K562 (cell line): ENCODE measurements around the gene AURKB. TPM values are rescaled to one million over a fixed set of nuclear protein-coding genes. Genes with fewer than 3 reads are reported as not detected.
A peak's percentile ranks its signal among the peaks of the same experiment; 100 is the strongest.

Experiments used
- CBFA2T3 ChIP-seq: fragments of 450-650 bp; IDR thresholded peaks from 2 replicates; pipeline ENCODE4 v1.6.1; 2017
- CEBPG ChIP-seq, 3 experiments: fragments of 200-800 bp in 1 of 3; sonication (Bioruptor generic) in 1 of 3; sonication (generic) in 1 of 3; formaldehyde crosslinking in 1 of 3; IDR thresholded peaks in 2 of 3; conservative IDR thresholded peaks in 1 of 3; 2 replicates each; pipeline versions ENCODE4 v1.6.1 to v1.8.0; 2016 to 2022; ENCODE audit warnings: missing compliant biosample characterization in 2 of 3, missing genetic modification characterization in 2 of 3, mild to moderate bottlenecking in 1 of 3, missing genetic modification reagents in 1 of 3
- DNMT1 ChIP-seq: fragments of 450-650 bp; IDR thresholded peaks from 2 replicates; pipeline ENCODE4 v1.6.1; 2016; ENCODE audit warnings: antibody characterized with exemption, mild to moderate bottlenecking
- ESRRA ChIP-seq: fragments of 450-650 bp; IDR thresholded peaks from 2 replicates; pipeline ENCODE4 v1.6.1; 2014; ENCODE audit warnings: low read depth, mild to moderate bottlenecking, moderate library complexity, borderline replicate concordance
- FIP1L1 ChIP-seq: fragments of 200-400 bp; formaldehyde crosslinking; IDR thresholded peaks from 2 replicates; pipeline ENCODE4 v1.6.1; 2018; ENCODE audit warnings: mild to moderate bottlenecking, low read depth, low read length; ENCODE audit not compliant: poor library complexity, severe bottlenecking
- FUS ChIP-seq: fragments of 200-400 bp; formaldehyde crosslinking; optimal IDR thresholded peaks from 2 replicates; pipeline ENCODE3; 2017; ENCODE audit warnings: low read depth, low read length
- HNRNPL ChIP-seq: fragments of 200-400 bp; formaldehyde crosslinking; IDR thresholded peaks from 2 replicates; pipeline ENCODE4 v1.6.1; 2017; ENCODE audit warnings: low read depth, mild to moderate bottlenecking, low read length
- IFI16 ChIP-seq: fragments of 250-450 bp; sonication (Bioruptor Pico); IDR thresholded peaks from 2 replicates; pipeline ENCODE4 v2.1.2; 2022; ENCODE audit warnings: mild to moderate bottlenecking, inconsistent platforms
- MAFG ChIP-seq: fragments of 450-650 bp; conservative IDR thresholded peaks from 2 replicates; pipeline ENCODE4 v1.6.1; 2016; ENCODE audit warnings: missing genetic modification characterization, missing compliant biosample characterization
- MEF2A ChIP-seq: IDR thresholded peaks from 2 replicates; pipeline ENCODE4 v1.6.1; 2011; ENCODE audit warnings: low read depth, mild to moderate bottlenecking, low read length, moderate library complexity; ENCODE audit not compliant: control insufficient read depth
- MXI1 ChIP-seq: IDR thresholded peaks from 2 replicates; pipeline ENCODE4 v1.6.1; 2011; ENCODE audit warnings: low read depth, mild to moderate bottlenecking, improper control_type of control experiment, low read length
- MYC ChIP-seq, 2 experiments: fragments of 250-450 bp in 1 of 2; sonication (Bioruptor Pico) in 1 of 2; IDR thresholded peaks; 2 replicates each; pipeline versions ENCODE4 v1.5.1 to v1.6.1; 2012 to 2021; ENCODE audit warnings: low read depth in 2 of 2, borderline replicate concordance in 1 of 2, improper control_type of control experiment in 1 of 2, low read length in 1 of 2, mild to moderate bottlenecking in 1 of 2, moderate library complexity in 1 of 2
- PHF20 ChIP-seq: fragments of 450-650 bp; IDR thresholded peaks from 2 replicates; pipeline ENCODE4 v1.6.1; 2018; ENCODE audit not compliant: partially characterized antibody
- POLR2H ChIP-seq: IDR thresholded peaks from 2 replicates; pipeline ENCODE4 v1.6.1; 2016; ENCODE audit warnings: missing genetic modification characterization, low read depth, mild to moderate bottlenecking, control low read depth, missing compliant biosample characterization, moderate library complexity
- RBM39 ChIP-seq: fragments of 200-400 bp; formaldehyde crosslinking; optimal IDR thresholded peaks from 2 replicates; pipeline ENCODE3; 2018; ENCODE audit warnings: low read depth, low read length
- SREBF2 ChIP-seq: sonication (generic); formaldehyde crosslinking; IDR thresholded peaks from 2 replicates; pipeline ENCODE4 v1.4.0; 2020; ENCODE audit warnings: mild to moderate bottlenecking, missing genetic modification reagents
- ZNF766 ChIP-seq: fragments of 200-800 bp; sonication (Bioruptor generic); conservative IDR thresholded peaks from 2 replicates; pipeline ENCODE4 v1.6.1; 2016; ENCODE audit warnings: missing genetic modification characterization, missing compliant biosample characterization
- polyA plus RNA-seq, 8 experiments: library from polyadenylated mRNA; depleted of rRNA in 4 of 8; stranded (reverse) in 5 of 8; unstranded in 3 of 8; fragments of >200 nt; fragmentation: Nextera tagmentation in 2 of 8; fragmentation: Illumina TruSeq in 1 of 8; extraction: Ambion mirVana in 2 of 8; extraction: Trizol in 1 of 8; gene quantifications; 2 replicates each; pipeline versions ENCODE4 v1.2.1 to v1.2.3, GENCODE V29; 2011 to 2014; ENCODE audit warnings: inconsistent platforms in 1 of 8, missing spikeins in 1 of 8
- total RNA-seq, 7 experiments: library from RNA; depleted of rRNA in 6 of 7; stranded (reverse); fragments of >200 nt in 6 of 7; fragmentation: Illumina TruSeq in 2 of 7; extraction: Trizol in 2 of 7; gene quantifications; 2 replicates each; pipeline versions ENCODE4 v1.2.1 to v1.2.3, GENCODE V29; 2011 to 2021; ENCODE audit warnings: low replicate concordance in 1 of 7
- TF ChIP-seq, protein P1 (sequence below): fragments of 200-400 bp; formaldehyde crosslinking; IDR thresholded peaks from 2 replicates; pipeline ENCODE4 v1.6.1; 2017; ENCODE audit warnings: mild to moderate bottlenecking, low read depth, low read length, moderate library complexity
- TF ChIP-seq, protein P2 (sequence below): sonication (generic); formaldehyde crosslinking; IDR thresholded peaks from 2 replicates; pipeline ENCODE4 v1.8.1; 2022; ENCODE audit warnings: missing genetic modification reagents
- TF ChIP-seq, protein P3 (sequence below): fragments of 450-650 bp; IDR thresholded peaks from 2 replicates; pipeline ENCODE4 v1.7.0; 2016; ENCODE audit warnings: borderline replicate concordance
- TF ChIP-seq, protein P4 (sequence below): sonication (generic); formaldehyde crosslinking; IDR thresholded peaks from 2 replicates; pipeline ENCODE4 v1.8.0; 2022; ENCODE audit warnings: mild to moderate bottlenecking, low read depth, missing genetic modification reagents

The AURKB gene
- total and polyA plus RNA-seq, 9 of the 15 experiments (the other 6 are each of a cell fraction or from before 2014, with no cell fraction given): 27.2 to 114 (median 74.8) TPM

DNA sequence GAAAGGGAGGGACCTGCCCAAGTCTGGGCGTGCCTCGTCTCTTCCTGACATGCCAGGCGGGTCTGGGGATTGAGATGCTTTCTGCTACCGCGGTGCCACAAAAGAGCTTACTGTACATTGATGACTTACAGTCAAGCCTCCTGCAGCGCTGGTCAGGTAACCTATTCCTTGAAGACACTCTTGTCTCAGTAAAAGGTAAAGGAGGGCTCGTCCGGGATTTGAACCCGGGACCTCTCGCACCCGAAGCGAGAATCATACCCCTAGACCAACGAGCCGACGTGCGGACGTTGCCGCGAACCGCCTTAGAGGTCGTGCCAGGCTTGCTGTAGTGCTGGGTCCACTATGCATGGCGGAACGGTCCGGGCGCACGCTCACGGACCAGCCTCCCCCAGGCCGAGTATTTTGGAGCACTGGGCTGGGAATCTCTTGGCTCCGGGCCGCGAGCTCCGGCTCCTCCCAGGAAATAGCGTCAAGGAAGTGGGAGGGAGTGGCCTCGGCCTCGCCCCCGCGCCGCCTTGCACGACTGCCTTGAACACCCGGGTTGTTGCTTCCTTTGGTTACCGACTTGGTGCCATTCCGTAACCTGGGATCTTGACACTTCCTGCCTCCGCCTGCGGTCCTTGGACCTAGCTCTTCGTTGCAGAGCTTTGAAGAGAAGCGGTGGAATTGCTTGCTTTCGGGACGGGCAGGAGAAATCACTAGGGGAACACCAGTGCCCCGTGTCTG lies 12.4 kb upstream of the AURKB start (continued):
- TF ChIP-seq MYC (IDR thresholded peaks at IDR 0.05; ENCODE audit: low read depth, low read length) (no peak), MYC (CRISPR knock-in tag; IDR thresholded peaks at IDR 0.05; ENCODE audit: borderline replicate concordance, low read depth) (peak; percentile 39; the same call in 1 of the 2 replicates), DNMT1 (no peak), MAFG (no peak), POLR2H (tag) (peak; percentile 99), SREBF2 (CRISPR knock-in tag) (no peak), FUS (no peak), CEBPG (CRISPR knock-in tag; IDR thresholded peaks at IDR 0.05) (no peak; the same call in 1 of the 2 replicates), CEBPG (tag; conservative IDR thresholded peaks at IDR 0.05 in 1 of 2, IDR thresholded peaks at IDR 0.05 in 1 of 2) (no peak), PHF20 (no peak), MXI1 (no peak; the same call in 1 of the 2 replicates), HNRNPL (no peak), ZNF766 (CRISPR knock-in tag) (no peak), FIP1L1 (peak; percentile 44), RBM39 (no peak), MEF2A (no peak), ESRRA (no peak; the same call in 1 of the 2 replicates), CBFA2T3 (no peak), IFI16 (CRISPR knock-in tag) (no peak)
- TF ChIP-seq, protein P1, sequence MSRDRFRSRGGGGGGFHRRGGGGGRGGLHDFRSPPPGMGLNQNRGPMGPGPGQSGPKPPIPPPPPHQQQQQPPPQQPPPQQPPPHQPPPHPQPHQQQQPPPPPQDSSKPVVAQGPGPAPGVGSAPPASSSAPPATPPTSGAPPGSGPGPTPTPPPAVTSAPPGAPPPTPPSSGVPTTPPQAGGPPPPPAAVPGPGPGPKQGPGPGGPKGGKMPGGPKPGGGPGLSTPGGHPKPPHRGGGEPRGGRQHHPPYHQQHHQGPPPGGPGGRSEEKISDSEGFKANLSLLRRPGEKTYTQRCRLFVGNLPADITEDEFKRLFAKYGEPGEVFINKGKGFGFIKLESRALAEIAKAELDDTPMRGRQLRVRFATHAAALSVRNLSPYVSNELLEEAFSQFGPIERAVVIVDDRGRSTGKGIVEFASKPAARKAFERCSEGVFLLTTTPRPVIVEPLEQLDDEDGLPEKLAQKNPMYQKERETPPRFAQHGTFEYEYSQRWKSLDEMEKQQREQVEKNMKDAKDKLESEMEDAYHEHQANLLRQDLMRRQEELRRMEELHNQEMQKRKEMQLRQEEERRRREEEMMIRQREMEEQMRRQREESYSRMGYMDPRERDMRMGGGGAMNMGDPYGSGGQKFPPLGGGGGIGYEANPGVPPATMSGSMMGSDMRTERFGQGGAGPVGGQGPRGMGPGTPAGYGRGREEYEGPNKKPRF: no peak
- TF ChIP-seq, protein P2, sequence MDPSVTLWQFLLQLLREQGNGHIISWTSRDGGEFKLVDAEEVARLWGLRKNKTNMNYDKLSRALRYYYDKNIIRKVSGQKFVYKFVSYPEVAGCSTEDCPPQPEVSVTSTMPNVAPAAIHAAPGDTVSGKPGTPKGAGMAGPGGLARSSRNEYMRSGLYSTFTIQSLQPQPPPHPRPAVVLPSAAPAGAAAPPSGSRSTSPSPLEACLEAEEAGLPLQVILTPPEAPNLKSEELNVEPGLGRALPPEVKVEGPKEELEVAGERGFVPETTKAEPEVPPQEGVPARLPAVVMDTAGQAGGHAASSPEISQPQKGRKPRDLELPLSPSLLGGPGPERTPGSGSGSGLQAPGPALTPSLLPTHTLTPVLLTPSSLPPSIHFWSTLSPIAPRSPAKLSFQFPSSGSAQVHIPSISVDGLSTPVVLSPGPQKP (CRISPR knock-in tag): no peak
- TF ChIP-seq, protein P3, sequence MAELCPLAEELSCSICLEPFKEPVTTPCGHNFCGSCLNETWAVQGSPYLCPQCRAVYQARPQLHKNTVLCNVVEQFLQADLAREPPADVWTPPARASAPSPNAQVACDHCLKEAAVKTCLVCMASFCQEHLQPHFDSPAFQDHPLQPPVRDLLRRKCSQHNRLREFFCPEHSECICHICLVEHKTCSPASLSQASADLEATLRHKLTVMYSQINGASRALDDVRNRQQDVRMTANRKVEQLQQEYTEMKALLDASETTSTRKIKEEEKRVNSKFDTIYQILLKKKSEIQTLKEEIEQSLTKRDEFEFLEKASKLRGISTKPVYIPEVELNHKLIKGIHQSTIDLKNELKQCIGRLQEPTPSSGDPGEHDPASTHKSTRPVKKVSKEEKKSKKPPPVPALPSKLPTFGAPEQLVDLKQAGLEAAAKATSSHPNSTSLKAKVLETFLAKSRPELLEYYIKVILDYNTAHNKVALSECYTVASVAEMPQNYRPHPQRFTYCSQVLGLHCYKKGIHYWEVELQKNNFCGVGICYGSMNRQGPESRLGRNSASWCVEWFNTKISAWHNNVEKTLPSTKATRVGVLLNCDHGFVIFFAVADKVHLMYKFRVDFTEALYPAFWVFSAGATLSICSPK: no peak
- TF ChIP-seq, protein P4, sequence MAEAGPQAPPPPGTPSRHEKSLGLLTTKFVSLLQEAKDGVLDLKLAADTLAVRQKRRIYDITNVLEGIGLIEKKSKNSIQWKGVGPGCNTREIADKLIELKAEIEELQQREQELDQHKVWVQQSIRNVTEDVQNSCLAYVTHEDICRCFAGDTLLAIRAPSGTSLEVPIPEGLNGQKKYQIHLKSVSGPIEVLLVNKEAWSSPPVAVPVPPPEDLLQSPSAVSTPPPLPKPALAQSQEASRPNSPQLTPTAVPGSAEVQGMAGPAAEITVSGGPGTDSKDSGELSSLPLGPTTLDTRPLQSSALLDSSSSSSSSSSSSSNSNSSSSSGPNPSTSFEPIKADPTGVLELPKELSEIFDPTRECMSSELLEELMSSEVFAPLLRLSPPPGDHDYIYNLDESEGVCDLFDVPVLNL: no peak
